ENCODE results near the gene ZFP91. TPM values are rescaled to one million over a fixed set of nuclear protein-coding genes. Genes with fewer than 3 reads are reported as not detected.

The ZFP91 gene
- total RNA-seq, 4 donors from 2014 or later, result 19.2 to 57.7 (median 48.9) TPM

GRCh38 chr11:58617976-58618557 lies 39.2 kb downstream of the ZFP91 start:
- no peak for DNase-seq
- no peaks in the 10 kb centered on the region for H3K9me3 ChIP-seq
- H3K27me3 ChIP-seq, result no peaks in the 10 kb centered on the region
- H3K4me1 ChIP-seq, result no peaks in the 10 kb centered on the region
- TF ChIP-seq CTCF (IDR thresholded peaks at IDR 0.05) (no peak), POLR2A (IDR thresholded peaks at IDR 0.05) (no peak)
- intact Hi-C loops (cut with DNase I; ENCODE audit: low total_unique reads), result no loop called here
- no peak overlapping the region for H3K4me3 ChIP-seq
- no peaks in the 10 kb centered on the region for H3K36me3 ChIP-seq
- H3K27ac ChIP-seq, result no peak overlapping the region

GRCh38 chr11:58621586-58622262 lies 42.9 kb downstream of the ZFP91 start:
- H3K27ac ChIP-seq, result no peak overlapping the region
- H3K9me3 ChIP-seq, result no peaks in the 10 kb centered on the region

DNA sequence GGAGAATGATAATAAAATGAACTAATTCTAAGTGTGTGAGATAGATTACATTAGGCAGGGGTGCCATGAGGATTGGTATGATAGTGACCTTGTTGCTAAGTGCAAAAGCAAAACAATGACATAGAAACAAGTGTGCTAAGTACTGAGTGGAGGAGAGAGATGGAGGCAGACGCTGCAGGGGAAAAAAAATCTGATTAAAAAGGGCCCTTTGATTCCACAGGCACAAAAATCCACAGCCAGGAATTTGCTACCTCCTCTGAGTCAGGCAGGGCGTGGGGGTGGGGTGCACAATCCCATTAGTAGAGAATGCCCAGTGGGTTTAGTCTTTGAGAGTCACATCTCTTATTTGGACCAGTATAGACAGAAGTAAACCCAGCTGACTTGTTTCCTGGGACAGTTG lies 43.5 kb downstream of the ZFP91 start, which contains the start of gene CNTF:
Gene CNTF, plus strand, starts transcription at position 322 of the 400 bp plus-strand sequence. CDS start 88 bp downstream, outside the sequence.
- H3K27me3 ChIP-seq, result no peaks in the 10 kb centered on the region
- no peak for TF ChIP-seq POLR2A (IDR thresholded peaks at IDR 0.05)
- H3K27ac ChIP-seq, result no peak within 1 kb of the TSS
- no peaks in the 10 kb centered on the region for H3K36me3 ChIP-seq
- no peak for DNase-seq
- intact Hi-C loops (cut with DNase I; ENCODE audit: low total_unique reads), result no loop called here
- no peak within 1 kb of the TSS for H3K4me3 ChIP-seq
- H3K4me1 ChIP-seq, result no peaks in the 10 kb centered on the region
- no peaks in the 10 kb centered on the region for H3K9me3 ChIP-seq

More at GRCh38 chr11:58621586-58622262, 42.9 kb downstream of the ZFP91 start:
- Histone ChIP-seq H3K27me3 (no peaks in the 10 kb centered on the region), H3K4me1 (no peaks in the 10 kb centered on the region), H3K36me3 (no peaks in the 10 kb centered on the region), H3K4me3 (no peak overlapping the region)
- TF ChIP-seq CTCF (IDR thresholded peaks at IDR 0.05), result no peak
- no peak for TF ChIP-seq POLR2A (IDR thresholded peaks at IDR 0.05)
- no peak for DNase-seq
- intact Hi-C loops (cut with DNase I; ENCODE audit: low total_unique reads), result no loop called here

GRCh38 chr11:58625086-58625485 lies 46.2 kb downstream of the ZFP91 start:
- no peaks in the 10 kb centered on the region for H3K36me3 ChIP-seq
- no peak overlapping the region for H3K27ac ChIP-seq
- TF ChIP-seq CTCF (IDR thresholded peaks at IDR 0.05) (no peak), POLR2A (IDR thresholded peaks at IDR 0.05) (no peak)
- intact Hi-C loops (cut with DNase I; ENCODE audit: low total_unique reads), result no loop called here
- no peaks in the 10 kb centered on the region for H3K9me3 ChIP-seq
- no peak for DNase-seq
- peaks cover 0 to 3% of the 10 kb centered on the region in 2 donors for H3K4me1 ChIP-seq
- no peak overlapping the region for H3K4me3 ChIP-seq
- no peaks in the 10 kb centered on the region for H3K27me3 ChIP-seq

DNA sequence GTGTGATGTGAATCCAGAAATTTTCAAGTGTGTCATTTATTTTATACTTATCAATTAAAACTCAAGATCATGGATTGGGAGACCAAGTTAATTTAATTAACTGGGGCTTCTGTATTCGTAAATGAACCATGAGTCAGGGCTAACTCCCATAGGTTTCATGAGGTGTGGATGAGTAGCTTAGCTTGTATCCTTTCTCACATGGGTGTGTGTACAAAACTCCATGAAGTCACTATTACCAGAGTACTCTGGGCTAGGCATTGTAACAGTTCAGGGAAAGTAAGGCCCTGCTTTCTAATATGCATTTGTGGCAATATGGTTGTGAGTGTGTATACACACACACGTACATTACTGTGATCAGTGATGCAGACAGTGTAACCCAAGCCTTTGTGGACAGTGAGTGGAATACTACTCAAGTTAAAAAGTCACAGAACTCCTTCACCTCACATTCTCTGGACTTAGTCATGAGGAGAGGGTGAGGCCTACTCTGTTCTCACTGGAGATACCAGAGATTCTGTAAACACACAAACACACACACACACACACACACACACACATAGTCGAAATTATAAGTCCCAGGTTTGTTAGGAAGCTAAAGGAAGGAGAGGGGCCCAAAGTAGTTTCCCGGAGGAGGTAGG lies 47.1 kb downstream of the ZFP91 start:
- Histone ChIP-seq H3K4me1 (peaks cover 0 to 3% of the 10 kb centered on the region in 2 donors), H3K27ac (no peak overlapping the region), H3K4me3 (no peak overlapping the region), H3K27me3 (no peaks in the 10 kb centered on the region), H3K9me3 (no peaks in the 10 kb centered on the region), H3K36me3 (no peaks in the 10 kb centered on the region)
- TF ChIP-seq POLR2A (IDR thresholded peaks at IDR 0.05) (no peak), CTCF (IDR thresholded peaks at IDR 0.05) (no peak)
- no peak for DNase-seq
- intact Hi-C loops (cut with DNase I; ENCODE audit: low total_unique reads), result no loop called here

Measured in uterus (tissue), 4 donors.